HCT116 (cell line): ENCODE measurements around the gene LDHD.
A peak's percentile ranks its signal among the peaks of the same experiment; 100 is the strongest.

Source experiments
- CEBPB ChIP-seq: IDR thresholded peaks from 2 replicates; pipeline ENCODE4 v1.6.1; 2012; ENCODE audit warnings: low read depth
- CTCF ChIP-seq, 3 experiments: fragments of 200-600 bp in 1 of 3; sonication (generic) in 1 of 3; IDR thresholded peaks in 2 of 3; conservative IDR thresholded peaks in 1 of 3; 2 replicates each; pipeline ENCODE4 v1.5.1; 2012 to 2017; ENCODE audit warnings: low read depth in 2 of 3, low read length in 2 of 3, antibody characterized with exemption in 1 of 3, borderline replicate concordance in 1 of 3, control low read depth in 1 of 3, mild to moderate bottlenecking in 1 of 3, mixed read lengths in 1 of 3, mixed run types in 1 of 3, moderate library complexity in 1 of 3; ENCODE audit not compliant: insufficient read depth in 1 of 3
- EZH2 ChIP-seq: fragments of 200-600 bp; sonication (generic); IDR thresholded peaks from 2 replicates; pipeline ENCODE4 v1.6.1; 2017; ENCODE audit warnings: antibody characterized with exemption, mixed run types
- YY1 ChIP-seq: IDR thresholded peaks from 2 replicates; pipeline ENCODE4 v1.6.1; 2011; ENCODE audit warnings: low read length, low read depth, moderate library complexity, mild to moderate bottlenecking; ENCODE audit not compliant: insufficient replicate concordance; ENCODE audit errors: extremely low read depth
- ZBTB33 ChIP-seq: IDR thresholded peaks from 2 replicates; pipeline ENCODE4 v1.6.1; 2011; ENCODE audit warnings: mild to moderate bottlenecking, low read length, moderate library complexity; ENCODE audit not compliant: insufficient replicate concordance; ENCODE audit errors: extremely low read depth
- TF ChIP-seq, protein P1 (sequence below): IDR thresholded peaks from 2 replicates; pipeline ENCODE4 v1.6.1; 2012

DNA sequence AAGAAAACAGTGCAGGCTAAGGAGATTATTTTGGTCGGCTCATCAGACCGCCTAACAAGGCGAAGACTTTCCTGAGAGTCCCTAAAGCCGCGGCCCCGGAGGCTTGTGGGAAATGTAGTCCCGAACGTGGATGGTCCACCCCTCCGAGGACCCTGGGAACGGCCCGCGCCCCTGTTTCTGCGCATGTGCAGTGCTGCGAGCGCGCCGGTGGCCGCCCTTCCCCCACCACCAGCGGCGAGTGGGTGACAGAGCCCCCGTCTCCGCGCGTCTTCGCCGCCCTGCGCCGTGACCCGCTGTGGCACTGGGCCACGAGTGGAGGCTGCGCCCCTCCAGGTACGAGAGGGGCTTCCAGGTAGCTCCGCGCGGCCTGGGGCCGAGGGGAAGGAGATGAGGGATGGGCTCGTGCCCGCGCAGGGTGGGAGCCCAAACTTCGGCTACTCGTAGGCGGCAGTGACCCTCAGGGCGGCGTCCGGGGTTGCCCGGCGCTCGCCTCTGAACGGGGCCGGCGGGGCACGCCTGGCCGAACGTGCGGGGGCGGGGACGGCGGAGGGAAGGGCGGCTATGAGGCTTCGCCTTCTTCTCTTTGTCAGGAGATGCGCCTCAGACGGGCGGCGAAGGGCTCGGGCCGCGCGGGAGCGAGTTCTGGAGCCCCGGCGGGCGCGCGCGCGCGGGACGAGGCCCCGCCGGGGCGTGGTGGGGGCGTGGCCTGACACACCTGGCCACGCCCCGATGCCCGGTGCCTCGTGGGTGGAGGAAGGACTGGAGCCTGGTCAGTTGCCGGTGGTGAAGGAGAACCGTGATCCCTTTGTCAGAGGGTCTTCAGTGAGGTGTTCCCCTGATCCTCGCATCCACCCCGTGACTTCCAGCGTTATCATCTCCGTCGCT, 32.0 kb upstream of the LDHD start, which contains the start of gene ZFP1:
- TF ChIP-seq, protein P1, sequence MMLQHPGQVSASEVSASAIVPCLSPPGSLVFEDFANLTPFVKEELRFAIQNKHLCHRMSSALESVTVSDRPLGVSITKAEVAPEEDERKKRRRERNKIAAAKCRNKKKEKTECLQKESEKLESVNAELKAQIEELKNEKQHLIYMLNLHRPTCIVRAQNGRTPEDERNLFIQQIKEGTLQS = no peak
- TF ChIP-seq CTCF (IDR thresholded peaks at IDR 0.05 in 2 of 3, conservative IDR thresholded peaks at IDR 0.05 in 1 of 3; ENCODE audit: borderline replicate concordance in 1 of 3, insufficient read depth in 1 of 3, low read depth in 2 of 3, low read length in 2 of 3) (no peak), CEBPB (no peak), YY1 (peak; percentile 52), ZBTB33 (no peak), EZH2 (no peak)
